NCI-H82 treated with DMSO at 0.1 percent for 48 hours (cell line): ENCODE measurements around the gene DVL3.
"Not testable (repeated sequence)": the region's sequence is repeated elsewhere in the genome, so short reads cannot be mapped to it uniquely, and the experiment has no call there.

Source experiments
- DNase-seq: peaks from one replicate; lab custom pipeline; 2025; ENCODE audit not compliant: unreplicated experiment; lab: John Stamatoyannopoulos, UW

Gene DVL3

GRCh38 chr3:184154885-184155643 lies at the start of gene DVL3:
Gene DVL3 (plus strand): TSS chr3:184155377. CDS start chr3:184155636, 259 bp downstream.
- peak; percentile 41 for DNase-seq

GRCh38 chr3:184110316-184110725 lies 44.9 kb upstream of the DVL3 start:
- DNase-seq = no peak

GRCh38 chr3:184116017-184116416 lies 39.2 kb upstream of the DVL3 start:
- DNase-seq = no peak

GRCh38 chr3:184117636-184118035 lies 37.5 kb upstream of the DVL3 start:
- peak; percentile 33 for DNase-seq

- DNase-seq = not testable (repeated sequence)
Measured at GRCh38 chr3:184121031-184121430, 34.1 kb upstream of the DVL3 start.

GRCh38 chr3:184126006-184126405 lies 29.2 kb upstream of the DVL3 start:
- DNase-seq = no peak

- peak; percentile 21 for DNase-seq
Measured at GRCh38 chr3:184129012-184129411, 26.2 kb upstream of the DVL3 start.

GRCh38 chr3:184132945-184133344 lies 22.2 kb upstream of the DVL3 start:
- no peak for DNase-seq

- peak; percentile 85 for DNase-seq
Measured at GRCh38 chr3:184133840-184134745, 21.1 kb upstream of the DVL3 start.

GRCh38 chr3:184134746-184135148 lies 20.4 kb upstream of the DVL3 start:
- no peak for DNase-seq

GRCh38 chr3:184135149-184135910 lies 19.8 kb upstream of the DVL3 start, which contains the start of gene EIF2B5:
Gene EIF2B5 (plus strand): TSS chr3:184135358. CDS start chr3:184135386, 28 bp downstream.
- peak; percentile 95 for DNase-seq

- DNase-seq = no peak
Measured at GRCh38 chr3:184135911-184136260, 19.3 kb upstream of the DVL3 start.

- no peak for DNase-seq
Measured at GRCh38 chr3:184140436-184140835, 14.7 kb upstream of the DVL3 start.

- no peak for DNase-seq
Measured at GRCh38 chr3:184142199-184142598, 13.0 kb upstream of the DVL3 start.

GRCh38 chr3:184143327-184143726 lies 11.8 kb upstream of the DVL3 start:
- no peak for DNase-seq

- DNase-seq = no peak
Measured at GRCh38 chr3:184144505-184144904, 10.7 kb upstream of the DVL3 start.

GRCh38 chr3:184145111-184145524 lies 10.1 kb upstream of the DVL3 start:
- DNase-seq = peak; percentile 20

- no peak for DNase-seq
Measured at GRCh38 chr3:184145751-184146270, 9.4 kb upstream of the DVL3 start.

- no peak for DNase-seq
Measured at GRCh38 chr3:184148076-184148475, 7.1 kb upstream of the DVL3 start.

- no peak for DNase-seq
Measured at GRCh38 chr3:184149123-184149522, 6.1 kb upstream of the DVL3 start.

- not testable (repeated sequence) for DNase-seq
Measured at GRCh38 chr3:184149770-184150169, 5.4 kb upstream of the DVL3 start.
